HG03103 (cell line): ENCODE data around the gene CEP78.

Experiments
- ATAC-seq: cut with Tn5 transposase; IDR thresholded peaks from one replicate; pipeline ENCODE4 v1.9.1; 2021; ENCODE audit warnings: low read depth; ENCODE audit not compliant: unreplicated experiment

The CEP78 gene

DNA sequence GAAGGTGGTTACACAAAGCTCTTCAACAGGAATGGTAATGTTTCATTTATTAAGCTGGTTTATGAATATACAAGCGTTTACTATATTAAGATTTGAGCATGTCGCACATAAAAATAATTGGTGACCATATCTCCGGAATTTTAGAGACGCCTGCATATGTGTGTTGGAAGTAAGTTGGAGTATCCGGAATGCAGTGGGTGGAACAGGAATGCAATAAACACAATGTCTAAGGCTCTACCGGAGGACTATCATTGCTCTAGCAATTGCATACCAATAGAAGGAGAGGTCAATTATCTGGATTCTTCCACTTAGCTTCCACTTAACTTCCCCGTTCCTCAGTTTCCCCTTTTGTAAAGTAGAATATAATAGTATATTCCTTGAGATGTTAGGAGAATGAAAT is 1.1 kb upstream of the CEP78 start:
- ATAC-seq: no peak

DNA sequence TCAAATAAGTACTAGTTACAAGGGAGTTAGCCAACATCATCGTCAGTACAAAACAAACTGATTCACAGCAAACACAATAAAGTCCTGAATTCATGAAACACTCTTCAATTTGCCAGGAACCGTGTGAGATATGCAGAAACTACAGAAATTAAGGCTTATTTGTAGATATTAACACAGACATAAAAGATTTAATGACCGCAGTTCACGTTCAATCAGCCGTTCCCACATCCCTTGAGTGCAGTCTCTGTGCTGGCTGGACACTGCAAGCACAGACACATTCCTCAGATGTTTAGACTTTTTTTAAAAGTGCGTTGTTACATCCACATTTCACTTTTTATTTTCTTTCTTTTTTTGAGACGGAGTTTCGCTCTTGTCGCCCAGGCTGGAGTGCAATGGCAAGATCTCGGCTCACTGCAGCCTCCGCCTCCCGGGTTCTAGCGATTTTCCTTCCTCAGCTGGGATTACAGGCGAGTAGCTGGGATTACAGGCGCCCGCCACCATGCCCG is 566 bp upstream of the CEP78 start:
- ATAC-seq: no peak

DNA sequence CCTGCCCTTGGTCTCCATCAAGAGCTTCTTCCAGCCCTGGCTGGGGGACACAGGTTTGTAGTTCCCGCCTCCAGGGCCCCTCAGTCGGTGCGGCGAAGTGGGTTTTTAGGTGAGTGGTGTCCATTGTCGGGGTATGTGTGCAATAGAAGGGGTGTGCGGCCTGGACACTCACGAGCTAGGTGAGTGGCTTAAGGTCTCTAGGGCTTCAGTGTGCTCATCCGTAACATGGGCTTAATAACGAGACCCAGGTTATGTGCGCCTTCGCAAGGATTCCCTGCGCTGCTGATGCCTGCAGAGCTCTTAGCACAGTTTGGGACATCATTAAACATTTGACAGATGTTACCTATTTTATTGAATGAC is 656 bp downstream of the CEP78 start:
- ATAC-seq: peak; percentile 11

DNA sequence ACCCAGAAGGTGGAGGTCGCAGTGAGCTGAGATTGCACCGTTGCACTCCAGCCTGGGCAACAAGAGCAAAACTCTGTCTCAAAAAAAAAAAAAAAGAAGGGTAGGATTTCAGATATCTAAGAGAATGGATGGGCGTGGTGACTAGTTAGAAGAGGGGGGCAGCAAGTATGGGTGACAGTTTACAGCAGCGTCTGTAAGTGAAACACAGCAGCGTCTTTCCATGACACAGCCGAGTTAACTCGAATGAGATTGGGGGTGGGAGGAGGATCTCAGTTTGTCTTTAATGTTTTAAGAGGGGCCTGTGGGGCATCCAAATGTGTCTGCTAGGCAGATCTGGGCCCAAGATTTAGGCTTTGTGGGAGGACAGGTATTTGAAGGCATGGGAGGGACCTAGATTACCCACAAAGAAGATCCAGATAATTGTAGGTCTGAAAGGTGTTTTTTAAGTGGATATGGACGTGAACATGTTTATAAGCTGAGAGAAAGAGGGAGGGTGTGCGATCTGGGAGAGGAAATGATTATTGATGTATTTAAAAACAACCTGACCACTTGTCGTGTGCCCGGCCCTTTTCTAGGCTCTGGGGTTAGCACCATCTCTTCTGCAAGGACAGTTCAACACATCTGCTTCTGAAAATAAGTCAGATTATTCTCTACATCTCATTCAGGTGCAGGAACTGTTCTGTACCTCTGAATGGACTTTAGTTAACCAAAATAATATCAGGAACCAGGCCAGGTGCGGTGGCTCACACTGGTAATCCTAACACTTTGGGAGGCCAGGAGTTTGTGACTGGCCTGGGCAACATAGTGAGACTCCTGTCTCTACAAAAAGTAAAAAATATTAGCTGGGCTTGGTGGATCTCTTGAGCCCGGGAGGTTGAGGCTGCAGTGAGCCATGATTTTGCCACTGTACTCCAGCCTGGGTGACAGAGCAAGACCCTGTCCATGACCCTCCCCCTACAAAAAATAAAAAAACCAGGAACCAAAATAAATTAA is 2.5 kb downstream of the CEP78 start:
- no peak for ATAC-seq

DNA sequence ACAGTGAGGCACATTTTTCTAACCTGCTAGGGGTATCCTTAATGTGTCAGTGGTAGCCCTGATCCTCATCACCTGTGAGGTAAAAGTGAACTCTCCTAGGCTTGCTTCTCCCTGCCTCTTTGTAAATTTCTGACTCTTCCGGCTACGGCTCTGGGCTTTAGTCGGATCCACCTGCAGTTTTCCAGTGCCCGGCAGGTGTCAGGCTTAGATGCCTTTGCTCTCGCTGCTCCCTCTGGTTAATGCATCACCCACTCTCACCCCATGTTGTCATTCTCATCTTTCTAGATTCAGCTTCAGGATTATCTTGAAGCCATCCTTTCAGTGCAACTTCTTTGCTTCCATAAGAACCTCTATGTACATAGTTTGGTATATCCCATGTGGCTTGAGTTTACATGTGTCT is 3.6 kb downstream of the CEP78 start:
- ATAC-seq: no peak

DNA sequence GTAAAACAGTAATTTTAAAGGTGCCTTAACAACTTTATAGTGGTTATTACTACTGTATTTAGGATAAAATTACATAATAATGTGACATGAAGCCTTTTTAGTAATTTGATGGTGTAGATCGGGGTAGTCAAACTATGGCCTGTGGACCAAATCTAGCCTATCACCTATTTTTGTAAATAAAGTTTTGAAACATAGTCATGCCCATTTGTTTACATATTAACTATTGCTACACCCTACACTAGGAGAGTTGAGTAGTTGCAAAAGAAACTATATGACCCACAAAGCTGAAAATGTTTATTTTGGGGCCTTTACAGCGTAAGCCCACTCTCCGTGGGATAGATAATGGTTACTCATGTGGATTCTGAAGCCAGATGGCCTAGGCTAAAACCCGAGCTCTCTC is 6.2 kb downstream of the CEP78 start:
- no peak for ATAC-seq

DNA sequence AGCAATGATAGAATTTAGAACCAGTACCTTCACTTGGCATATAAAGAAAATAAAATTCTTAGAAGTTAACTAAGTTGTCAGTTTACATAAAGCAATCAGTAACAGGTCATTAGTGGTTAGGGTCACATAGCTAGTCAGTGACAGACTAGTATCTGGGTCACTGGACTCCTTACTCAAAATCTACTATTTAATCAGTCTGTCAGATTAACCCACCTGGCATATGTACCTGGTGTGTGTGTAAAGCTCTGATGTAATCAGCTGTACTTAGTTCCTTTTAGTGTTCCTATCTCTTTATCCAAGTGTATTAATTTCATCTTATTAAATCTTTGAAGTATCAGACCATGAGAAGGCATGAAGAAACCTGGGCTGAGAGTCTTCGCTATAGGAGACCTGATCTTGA is 7.3 kb downstream of the CEP78 start:
- ATAC-seq: no peak

DNA sequence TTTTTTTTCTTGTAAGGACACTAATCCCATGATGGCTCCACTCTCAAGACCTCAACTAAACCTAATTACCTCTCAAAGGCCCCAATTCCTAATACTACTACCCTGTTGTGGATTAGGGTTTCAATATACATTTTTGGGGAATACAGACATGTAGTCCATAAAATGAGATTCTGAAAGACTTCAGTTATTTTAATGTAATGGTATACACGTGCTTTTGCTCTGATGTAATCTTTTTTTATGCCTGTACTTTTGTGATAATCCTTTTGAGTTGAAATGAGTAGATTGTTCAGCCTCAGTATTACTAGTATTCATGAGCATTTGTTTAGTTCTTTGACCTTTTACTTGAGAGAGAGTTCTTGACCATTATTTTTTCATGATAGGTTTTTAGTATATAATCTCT is 9.5 kb downstream of the CEP78 start:
- ATAC-seq: no peak

DNA sequence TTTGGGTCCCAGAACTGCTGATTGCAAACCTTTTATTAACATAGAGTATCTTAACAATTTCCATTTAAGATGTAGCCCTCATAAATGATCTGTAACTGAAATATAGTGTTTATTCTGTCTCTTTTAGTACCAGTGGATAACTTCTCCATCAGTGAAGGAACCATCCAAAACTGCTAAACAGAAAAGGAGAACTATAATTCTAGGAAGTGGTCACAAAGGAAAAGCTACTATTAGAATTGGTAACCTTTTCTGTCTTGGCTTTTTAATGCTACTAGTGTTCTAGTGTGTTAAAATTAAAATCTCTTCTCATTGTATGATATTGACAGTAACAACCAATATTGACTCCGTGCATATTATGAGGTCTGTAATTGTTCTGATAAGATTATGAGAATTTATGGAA is 12.8 kb downstream of the CEP78 start:
- no peak for ATAC-seq

DNA sequence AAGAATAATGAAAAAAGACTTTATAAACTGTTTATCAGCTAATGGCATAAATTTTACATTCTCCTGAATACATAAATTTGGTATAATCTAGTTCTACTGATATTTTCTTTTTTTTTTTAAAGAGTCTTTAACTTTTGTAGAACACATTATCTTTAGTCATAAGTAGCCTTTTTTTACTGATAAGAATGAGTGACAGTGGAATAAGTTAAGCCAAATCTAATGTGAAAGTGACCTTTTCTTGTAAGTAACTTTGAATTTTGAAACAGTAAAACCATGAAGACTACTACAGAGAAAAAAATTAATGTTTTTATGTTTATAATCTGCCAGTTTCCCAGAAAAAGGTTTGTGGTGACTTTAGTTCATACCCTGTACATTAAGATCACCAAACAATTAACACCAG is 13.7 kb downstream of the CEP78 start:
- no peak for ATAC-seq

DNA sequence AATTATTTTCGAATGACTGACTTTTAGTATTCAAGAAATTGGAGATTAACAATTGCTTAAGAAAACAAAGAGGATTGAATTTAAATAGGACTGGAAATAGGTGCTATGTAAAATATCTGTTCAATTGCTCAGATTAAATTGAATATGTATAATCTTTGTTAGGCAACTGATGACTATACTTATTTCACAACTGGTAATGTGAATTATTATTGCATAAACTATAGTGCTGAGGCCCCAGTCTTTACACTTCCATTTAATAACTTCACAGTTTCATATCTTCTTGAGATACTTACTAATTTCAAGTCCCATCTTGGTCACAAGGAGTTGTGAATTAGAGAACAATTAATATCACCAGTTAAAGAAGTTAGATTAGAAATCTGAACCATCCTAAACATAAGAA is 16.7 kb downstream of the CEP78 start:
- no peak for ATAC-seq

DNA sequence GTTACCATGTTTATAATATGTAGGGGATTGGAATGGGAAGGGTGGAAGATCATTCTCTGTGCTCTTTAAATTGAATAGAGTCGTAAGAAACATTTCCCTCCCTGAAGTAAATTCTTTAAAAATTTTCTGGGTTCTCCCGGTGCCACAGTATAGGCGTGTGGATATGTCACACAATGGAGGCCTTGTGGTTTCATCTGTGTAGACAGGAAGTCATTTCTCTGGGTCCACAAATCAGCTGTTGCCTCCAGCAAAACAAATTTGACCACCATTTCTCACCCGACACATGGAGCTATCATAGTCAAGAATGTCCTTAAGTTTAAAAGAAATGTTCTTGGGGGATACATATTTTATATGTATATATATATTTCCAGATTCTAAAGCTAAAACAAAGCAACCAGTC is 17.4 kb downstream of the CEP78 start:
- no peak for ATAC-seq

DNA sequence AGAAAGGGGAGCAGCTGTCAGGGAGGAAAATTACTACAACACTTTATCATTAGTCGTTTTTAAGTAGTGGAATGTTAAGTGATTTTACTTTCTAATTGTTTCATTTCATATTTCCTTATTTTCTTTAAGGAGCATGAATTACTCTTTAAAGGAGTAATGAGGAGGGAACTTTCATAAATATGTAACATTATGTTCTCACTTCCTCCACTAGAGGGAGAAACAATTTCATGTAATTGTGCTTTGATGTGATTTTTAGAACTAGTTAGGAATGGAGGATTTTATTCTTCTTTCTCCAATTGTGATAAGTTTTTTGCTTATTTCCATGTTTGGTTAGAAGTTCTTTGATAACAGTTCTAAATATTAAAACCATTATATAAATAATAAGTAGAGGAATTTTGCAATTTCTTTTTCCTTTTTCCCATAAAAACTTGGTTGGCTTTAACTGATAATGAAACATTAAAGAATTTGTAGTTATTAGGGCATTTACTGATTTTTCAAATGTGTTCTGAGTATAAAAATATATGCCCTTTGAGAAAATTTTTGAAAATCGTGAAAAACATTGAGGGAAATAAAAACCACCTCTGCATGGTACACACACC is 25.6 kb downstream of the CEP78 start:
- no peak for ATAC-seq

DNA sequence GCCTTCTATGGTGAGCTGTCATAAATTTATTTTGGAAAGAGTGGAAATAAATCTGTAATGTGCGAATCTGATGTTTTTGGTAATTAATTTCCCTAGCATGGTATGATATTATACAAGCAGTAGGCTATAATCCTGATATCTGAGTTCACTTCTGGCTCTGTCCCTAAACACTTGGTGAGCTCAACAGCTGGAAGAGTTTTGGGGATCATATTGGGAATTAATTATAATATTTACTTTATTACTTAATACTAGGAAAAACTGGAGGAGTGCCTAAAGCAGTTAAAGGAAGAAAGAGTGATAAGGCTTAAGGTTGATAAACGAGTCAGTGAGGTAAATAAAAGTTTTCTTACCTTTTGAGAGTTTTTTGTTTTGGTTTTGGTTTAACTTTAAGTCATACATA is 26.8 kb downstream of the CEP78 start:
- no peak for ATAC-seq

DNA sequence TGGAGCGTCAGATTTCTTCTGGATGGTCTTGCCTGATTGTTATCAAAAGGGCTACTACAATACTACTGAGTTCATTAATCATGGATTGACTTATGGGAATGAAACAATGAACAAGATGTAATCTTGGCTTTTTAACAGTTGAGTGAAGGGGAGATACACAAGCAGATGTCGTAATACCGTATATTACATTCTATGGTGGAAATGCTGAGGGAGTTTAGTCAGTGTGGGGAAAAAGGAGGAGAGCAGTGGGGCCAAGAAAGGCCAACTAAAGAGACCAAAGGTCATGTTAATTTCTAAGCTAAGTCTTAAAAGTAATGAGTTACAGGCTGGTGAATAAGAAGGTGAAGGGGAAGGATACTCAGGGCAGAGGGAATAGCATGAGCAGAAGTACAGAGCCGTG is 32.0 kb downstream of the CEP78 start:
- ATAC-seq: no peak

DNA sequence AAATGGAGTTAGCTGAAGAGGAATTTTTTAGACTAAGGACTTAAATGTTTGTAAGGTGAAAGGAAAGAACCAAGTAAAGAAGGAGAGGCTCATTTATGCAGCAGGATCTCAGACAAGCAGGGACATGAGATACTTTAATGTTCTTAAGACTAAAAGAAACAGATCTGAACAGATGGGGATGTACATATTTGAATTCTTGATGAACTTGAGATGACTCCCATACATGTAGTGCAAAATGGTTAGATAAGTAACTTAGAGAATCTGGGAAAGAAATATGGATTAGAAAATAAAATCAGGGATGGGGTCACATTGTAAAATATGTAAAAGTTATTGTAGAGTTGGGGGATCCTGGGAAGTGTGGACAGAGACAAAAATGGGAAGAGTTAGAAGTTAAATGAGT is 33.9 kb downstream of the CEP78 start:
- ATAC-seq: no peak

DNA sequence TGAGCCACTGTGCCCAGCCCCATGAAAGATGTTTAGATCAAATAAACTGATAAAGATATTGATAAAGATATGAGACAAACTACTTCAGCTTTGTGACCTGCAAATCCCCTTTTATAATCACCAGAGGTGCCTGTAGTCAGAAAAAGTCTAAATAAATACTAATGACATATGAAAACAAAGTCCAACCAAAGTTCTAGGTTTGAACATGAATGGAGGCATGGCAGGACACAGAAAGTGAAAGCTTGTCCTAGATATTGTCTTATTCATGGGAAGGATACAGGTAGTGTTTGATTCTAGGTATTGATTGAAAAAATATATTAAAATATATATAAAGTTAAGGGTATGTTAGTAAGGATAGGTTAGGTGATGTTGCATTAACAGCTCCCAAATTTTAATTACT is 36.4 kb downstream of the CEP78 start:
- no peak for ATAC-seq

DNA sequence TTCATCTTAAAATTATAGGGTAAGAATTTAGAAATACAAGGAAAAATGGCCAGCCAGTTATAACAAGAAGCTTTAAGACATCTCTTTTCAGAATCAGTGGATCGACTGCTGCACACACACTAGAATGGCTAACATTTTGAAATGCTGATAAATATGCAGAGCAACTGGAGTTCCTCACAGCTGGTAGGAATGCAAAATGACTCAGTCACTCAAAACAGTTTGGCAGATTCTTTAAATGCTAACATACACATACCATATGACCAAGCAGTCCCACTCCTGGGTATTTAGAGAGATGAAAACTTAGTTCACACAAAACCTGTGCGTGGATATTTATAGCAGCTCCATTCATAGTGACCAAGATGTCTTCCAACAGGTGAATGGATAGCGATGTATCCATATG is 37.9 kb downstream of the CEP78 start:
- no peak for ATAC-seq

DNA sequence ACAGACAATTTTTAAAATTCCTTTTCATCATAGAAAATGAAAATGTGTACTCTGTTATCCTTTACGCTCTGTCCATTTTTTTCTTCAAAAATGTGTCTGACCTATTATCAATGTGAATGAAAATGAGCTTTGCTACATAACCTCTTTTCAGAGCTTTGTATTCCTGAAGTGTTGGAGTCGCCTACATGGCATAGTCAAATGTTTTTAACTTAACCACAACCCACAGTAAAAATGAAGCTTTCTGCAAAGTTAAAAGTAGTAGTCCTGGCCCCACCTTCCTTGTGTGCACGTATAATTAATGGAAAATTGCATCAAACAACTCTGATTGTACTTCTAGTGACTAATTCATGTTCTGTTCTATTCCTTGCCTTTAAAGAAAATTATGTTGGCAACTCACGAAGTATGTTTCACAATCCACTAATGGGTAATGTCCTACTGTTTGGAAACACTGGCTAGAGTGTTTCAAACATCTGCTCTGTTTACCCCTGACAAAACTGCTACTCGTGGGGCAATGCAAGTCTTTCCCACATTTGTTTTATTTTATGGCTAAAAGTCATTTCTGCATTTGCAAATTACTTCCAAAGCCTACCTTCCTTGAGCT is 42.4 kb downstream of the CEP78 start:
- ATAC-seq: no peak

DNA sequence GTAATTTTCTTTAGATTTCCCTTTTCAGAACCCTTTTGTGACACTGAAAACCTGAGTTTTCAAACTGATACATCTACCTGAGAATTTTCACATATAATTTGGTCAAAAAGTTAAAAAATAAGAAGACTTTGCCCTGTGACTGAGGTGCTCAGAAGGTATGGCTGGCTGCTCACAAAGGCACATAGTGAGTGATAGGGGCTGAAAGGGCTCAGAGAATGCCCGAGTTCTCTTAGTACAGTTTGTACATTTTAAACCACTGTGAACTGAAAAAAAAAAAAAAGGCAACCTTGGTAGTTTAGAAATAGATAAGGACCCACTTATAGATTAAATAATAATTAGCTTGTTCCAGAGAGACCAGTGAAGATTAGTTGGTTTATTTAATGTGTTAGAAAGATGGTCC is 42.9 kb downstream of the CEP78 start:
- no peak for ATAC-seq

DNA sequence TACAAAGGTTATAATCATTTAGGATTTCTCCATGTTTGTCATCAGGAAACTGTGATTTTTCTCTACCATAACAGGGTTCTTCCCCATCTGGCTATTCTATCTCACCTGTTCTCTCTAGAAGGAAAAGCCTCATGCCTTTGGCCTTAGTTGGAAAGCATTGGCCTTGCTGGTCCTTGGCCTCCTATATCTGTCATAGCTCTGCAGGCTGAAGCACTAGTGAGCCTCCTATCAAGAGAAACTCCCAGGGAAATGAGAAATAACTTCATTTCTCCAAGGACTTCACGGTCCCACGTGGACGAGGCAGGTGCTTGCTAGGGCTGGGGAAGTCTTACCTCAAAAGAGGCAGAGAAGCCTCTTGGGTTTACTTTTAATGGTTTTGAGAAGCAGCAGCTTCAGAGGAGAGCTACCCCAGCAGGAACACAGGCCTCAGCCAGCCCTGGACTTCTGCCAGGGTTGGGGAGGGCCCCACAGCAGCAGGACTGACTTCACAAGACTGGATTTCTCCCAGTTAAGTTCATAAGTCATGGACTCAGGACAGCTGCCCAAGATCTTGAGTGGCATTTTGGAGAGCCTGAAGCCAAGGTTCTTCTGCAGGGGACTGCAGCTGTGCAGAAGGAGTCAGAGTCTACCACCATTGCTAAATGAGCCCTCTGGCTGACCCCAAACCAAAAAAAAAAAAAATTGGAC is 45.2 kb downstream of the CEP78 start:
- ATAC-seq: no peak
